GM19467 (cell line): ENCODE results near the gene TMEM139.
A peak's percentile ranks its signal among the peaks of the same experiment; 100 is the strongest.

Experiments used
- ATAC-seq: cut with Tn5 transposase; IDR thresholded peaks from one replicate; pipeline ENCODE4 v1.9.1; 2021; ENCODE audit warnings: mild to moderate bottlenecking, moderate library complexity; ENCODE audit not compliant: unreplicated experiment

The TMEM139 gene

GRCh38 chr7:143284591-143285469 lies at the start of gene TMEM139:
TMEM139 (plus strand) TSS chr7:143284958; CDS start chr7:143285958, 1,000 bp downstream.
- ATAC-seq: no peak

- ATAC-seq: no peak
These were observed 49.2 kb upstream of the TMEM139 start for GRCh38 chr7:143235561-143235960.

GRCh38 chr7:143236408-143236990 lies 48.3 kb upstream of the TMEM139 start:
- no peak for ATAC-seq

GRCh38 chr7:143237366-143237765 lies 47.4 kb upstream of the TMEM139 start:
- ATAC-seq: no peak

GRCh38 chr7:143238289-143238980 lies 46.3 kb upstream of the TMEM139 start:
- ATAC-seq: no peak

- ATAC-seq: no peak
These were observed 44.9 kb upstream of the TMEM139 start for GRCh38 chr7:143239813-143240212.

GRCh38 chr7:143240291-143241168 lies 44.2 kb upstream of the TMEM139 start:
- peak; percentile 98 for ATAC-seq

- ATAC-seq: no peak
These were observed 42.5 kb upstream of the TMEM139 start for GRCh38 chr7:143242306-143242705.

GRCh38 chr7:143243111-143243510 lies 41.6 kb upstream of the TMEM139 start:
- ATAC-seq: no peak

GRCh38 chr7:143243614-143244013 lies 41.1 kb upstream of the TMEM139 start:
- ATAC-seq: no peak

- ATAC-seq: no peak
These were observed 40.4 kb upstream of the TMEM139 start for GRCh38 chr7:143244321-143244720.

- ATAC-seq: no peak
These were observed 39.6 kb upstream of the TMEM139 start for GRCh38 chr7:143245123-143245522.

- ATAC-seq: no peak
These were observed 37.4 kb upstream of the TMEM139 start for GRCh38 chr7:143247372-143247771.

GRCh38 chr7:143248761-143249354 lies 35.9 kb upstream of the TMEM139 start:
- no peak for ATAC-seq

GRCh38 chr7:143250199-143250598 lies 34.6 kb upstream of the TMEM139 start:
- ATAC-seq: no peak

- ATAC-seq: no peak
These were observed 33.9 kb upstream of the TMEM139 start for GRCh38 chr7:143250822-143251221.

GRCh38 chr7:143252006-143252405 lies 32.8 kb upstream of the TMEM139 start:
- ATAC-seq: no peak

- no peak for ATAC-seq
These were observed 29.2 kb upstream of the TMEM139 start for GRCh38 chr7:143255564-143255963.

GRCh38 chr7:143256325-143256724 lies 28.4 kb upstream of the TMEM139 start:
- no peak for ATAC-seq

GRCh38 chr7:143256932-143257331 lies 27.8 kb upstream of the TMEM139 start:
- ATAC-seq: peak; percentile 69
